Bladder microvascular endothelial cell (primary cell): ENCODE results near the gene DARS1. TPM values are rescaled to one million over a fixed set of nuclear protein-coding genes. Genes with fewer than 3 reads are reported as not detected.

Experiments
- total RNA-seq: library from RNA; depleted of rRNA; stranded (reverse); fragments of >200 nt; gene quantifications from 2 replicates; pipeline ENCODE4 v1.2.3, GENCODE V29; 2014

Gene DARS1
- 56.5 and 56.8 TPM in 2 replicates for total RNA-seq

GRCh38 chr2:135985018-135985825, at the start of gene DARS1:
DARS1 (minus strand) TSS chr2:135985626; CDS start chr2:135985468, 158 bp downstream.

GRCh38 chr2:135876066-135876711, 109.2 kb downstream of the DARS1 start, which contains the start of gene MCM6:
MCM6 (minus strand) TSS chr2:135876443; CDS start chr2:135876365, 78 bp downstream.

Other genes with a start within 250 kb of the DARS1 start
- 43.2 and 86.5 TPM in 2 replicates for gene UBXN4, start 243.8 kb downstream of the DARS1 start, total RNA-seq
- under 0.01 TPM in 1 of 2 replicates, not detected in the other for gene LCT, start 148.4 kb downstream of the DARS1 start, total RNA-seq
- 18.8 and 31.6 TPM in 2 replicates for gene MCM6, start 109.2 kb downstream of the DARS1 start, total RNA-seq
- 83.7 and 130 TPM in 2 replicates for gene CXCR4, start 132.5 kb upstream of the DARS1 start, total RNA-seq